HG03558 (cell line): ENCODE results near the gene ATF7.
"Not testable (repeated sequence)": the region's sequence is repeated elsewhere in the genome, so short reads cannot be mapped to it uniquely, and the experiment has no call there.

Experiments used
- ATAC-seq: cut with Tn5 transposase; IDR thresholded peaks from one replicate; pipeline ENCODE4 v1.9.1; 2021; ENCODE audit warnings: moderate number of reproducible peaks; ENCODE audit not compliant: unreplicated experiment; ENCODE audit errors: extremely low read depth

Gene ATF7

DNA sequence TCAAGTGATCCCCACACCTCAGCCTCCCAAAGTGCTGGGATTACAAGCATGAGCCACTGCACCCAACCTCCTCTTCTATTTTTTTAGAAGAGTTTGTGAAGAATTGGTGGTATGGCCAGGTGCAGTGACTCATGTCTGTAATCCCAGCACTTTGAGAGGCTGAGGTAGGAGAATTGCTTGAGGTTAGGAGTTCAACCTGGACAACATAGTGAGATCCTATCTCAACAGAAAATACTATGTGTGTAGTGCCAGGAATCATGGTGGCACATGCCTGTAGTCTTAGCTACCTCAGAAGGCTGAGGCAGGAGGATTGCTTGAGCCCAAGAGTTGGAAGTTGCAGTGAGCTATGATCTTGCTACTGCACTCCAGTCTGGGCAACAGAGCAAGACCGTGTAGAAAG lies 5.5 kb upstream of the ATF7 start:
- ATAC-seq: no peak

GRCh38 chr12:53627919-53628318 lies 1.7 kb upstream of the ATF7 start:
- ATAC-seq: no peak

DNA sequence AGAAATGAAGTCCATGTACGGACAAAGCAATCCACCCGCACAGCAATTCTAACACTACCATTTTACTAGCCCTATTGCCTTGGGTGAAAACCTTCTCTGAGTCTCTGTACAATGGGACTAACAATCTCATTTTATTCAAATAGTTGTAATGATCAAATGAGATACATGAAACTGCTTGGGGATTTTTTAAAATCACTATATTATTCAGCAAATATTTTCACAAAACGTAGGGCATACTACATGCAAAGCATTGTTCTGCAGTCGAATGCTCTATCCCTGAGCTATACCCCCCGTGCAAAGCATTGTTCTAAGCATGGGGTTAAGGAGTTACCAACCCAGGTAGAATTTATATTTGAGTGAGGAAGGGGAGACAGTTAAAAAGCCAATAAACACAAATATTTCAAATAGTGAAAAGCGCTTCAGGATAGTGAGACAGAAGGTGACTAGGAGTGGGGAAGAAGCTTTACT lies 554 bp upstream of the ATF7 start:
- peak; percentile 4 for ATAC-seq

GRCh38 chr12:53625373-53625945 lies 723 bp downstream of the ATF7 start:
- ATAC-seq: no peak

GRCh38 chr12:53624956-53625355 lies 1.2 kb downstream of the ATF7 start:
- ATAC-seq: no peak

DNA sequence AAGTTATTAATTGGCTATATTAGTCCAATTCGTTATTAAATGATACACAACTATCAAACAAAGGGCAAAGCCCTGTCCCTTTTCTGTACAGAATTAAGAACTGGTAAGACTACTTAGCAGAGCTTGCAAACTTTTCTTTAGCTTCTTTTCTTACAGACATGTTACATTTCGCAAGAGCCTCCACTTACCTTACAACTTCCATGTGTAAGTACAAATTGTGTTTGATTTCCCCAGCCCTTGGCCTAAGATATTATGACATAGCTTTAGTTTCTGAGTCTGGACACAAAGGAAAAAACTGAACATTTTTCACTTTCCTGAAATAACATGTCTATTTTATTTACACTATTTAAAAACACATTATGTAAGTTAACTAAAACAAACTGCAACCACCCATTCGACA lies 1.7 kb downstream of the ATF7 start:
- ATAC-seq: no peak

GRCh38 chr12:53623548-53624385 lies 2.4 kb downstream of the ATF7 start:
- ATAC-seq: no peak

- ATAC-seq: no peak
Measured at GRCh38 chr12:53622724-53623123, 3.5 kb downstream of the ATF7 start.

GRCh38 chr12:53618275-53618674 lies 7.9 kb downstream of the ATF7 start:
- ATAC-seq: no peak

GRCh38 chr12:53617700-53618099 lies 8.5 kb downstream of the ATF7 start:
- no peak for ATAC-seq

- no peak for ATAC-seq
Measured at GRCh38 chr12:53616950-53617349, 9.2 kb downstream of the ATF7 start.

DNA sequence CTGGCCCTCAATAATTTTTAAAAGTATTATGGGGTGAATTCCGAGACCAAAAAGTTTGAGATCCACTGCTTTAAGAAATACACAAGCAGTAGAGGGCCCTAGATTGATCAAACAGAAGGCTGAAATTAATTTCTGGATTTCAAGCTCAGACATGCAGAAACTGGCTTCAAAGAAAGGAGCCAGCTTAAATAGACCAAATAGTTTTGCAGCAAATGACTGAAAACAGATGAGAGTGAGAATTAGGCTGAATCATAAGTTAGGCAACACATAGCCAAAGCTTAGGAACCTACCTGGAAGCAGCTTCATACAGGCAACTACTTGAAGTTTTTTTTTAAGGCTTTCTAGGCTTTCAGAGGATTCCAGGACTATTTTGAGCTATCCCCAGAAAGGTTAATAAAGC lies 12.4 kb downstream of the ATF7 start:
- ATAC-seq: no peak

- ATAC-seq: no peak
Measured at GRCh38 chr12:53612978-53613377, 13.2 kb downstream of the ATF7 start.

DNA sequence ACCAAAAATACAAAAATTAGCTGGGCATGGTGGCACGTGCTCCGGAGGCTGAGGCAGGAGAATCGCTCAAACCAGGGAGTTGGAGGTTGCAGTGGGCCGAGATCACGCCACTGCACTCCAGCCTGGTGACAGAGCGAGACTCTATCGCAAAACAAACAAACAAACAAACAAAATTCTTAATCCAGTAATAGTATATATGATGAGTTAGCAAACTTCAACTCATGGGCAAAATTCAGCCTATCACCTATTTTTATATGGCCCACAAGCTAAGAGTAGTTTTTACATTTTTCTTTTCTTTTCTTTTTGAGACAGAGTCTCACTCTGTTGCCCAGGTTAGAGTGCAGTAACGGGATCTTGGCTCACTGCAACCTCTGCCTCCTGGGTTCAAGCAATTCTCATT lies 14.9 kb downstream of the ATF7 start:
- ATAC-seq: no peak

GRCh38 chr12:53606688-53607087 lies 19.5 kb downstream of the ATF7 start:
- not testable (repeated sequence) for ATAC-seq

- ATAC-seq: no peak
Measured at GRCh38 chr12:53604581-53604980, 21.6 kb downstream of the ATF7 start.

GRCh38 chr12:53603804-53604203 lies 22.4 kb downstream of the ATF7 start:
- no peak for ATAC-seq

DNA sequence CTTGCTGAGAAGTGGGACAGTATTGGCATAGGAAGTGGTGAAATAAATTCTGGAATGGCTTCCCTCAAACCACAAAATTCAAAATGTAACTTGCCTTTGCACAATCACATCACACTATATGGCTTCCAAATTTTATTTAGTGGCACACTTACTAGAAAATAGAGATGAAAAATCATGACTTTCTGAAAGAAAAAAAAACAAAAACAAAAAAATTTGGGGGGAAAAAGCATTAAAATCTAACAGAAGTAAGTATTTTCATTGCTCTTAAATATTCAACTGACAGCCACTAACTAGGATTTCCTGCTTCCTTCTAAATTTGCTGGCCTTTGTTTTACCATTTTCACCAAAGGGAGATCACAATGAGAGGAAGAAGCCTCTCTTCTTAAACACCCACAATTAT lies 23.0 kb downstream of the ATF7 start:
- no peak for ATAC-seq

DNA sequence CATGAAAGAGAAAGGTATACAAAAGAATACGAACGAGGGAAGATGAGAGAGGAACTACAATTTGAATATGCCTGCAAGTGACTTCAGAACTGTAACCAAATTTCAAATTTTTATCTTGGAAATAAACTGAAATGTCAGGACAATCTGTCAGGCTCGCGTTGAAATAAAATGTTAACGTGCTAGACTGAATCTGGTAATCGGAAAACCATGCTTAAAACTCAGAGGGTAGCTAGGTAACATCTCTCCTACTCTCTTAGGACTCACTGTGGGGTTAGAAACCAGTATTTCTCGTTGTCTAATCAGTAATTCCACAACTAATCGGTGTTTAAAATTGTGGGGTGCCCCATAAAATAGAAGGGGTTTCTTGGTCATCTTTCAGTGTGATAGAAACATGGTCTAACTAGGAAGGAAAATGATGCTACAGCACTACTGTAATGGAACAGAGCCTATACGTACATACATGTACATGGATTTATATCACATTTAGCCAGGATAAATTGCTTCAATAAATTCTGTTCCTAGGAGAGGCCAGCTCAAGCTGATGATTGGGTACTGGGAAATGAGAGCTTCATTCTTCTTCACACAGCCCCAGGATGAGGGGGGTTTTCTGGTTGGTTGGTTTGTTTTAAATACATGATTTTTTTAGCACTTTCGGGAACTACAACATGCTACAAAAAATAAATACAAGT lies 23.9 kb downstream of the ATF7 start:
- ATAC-seq: no peak

DNA sequence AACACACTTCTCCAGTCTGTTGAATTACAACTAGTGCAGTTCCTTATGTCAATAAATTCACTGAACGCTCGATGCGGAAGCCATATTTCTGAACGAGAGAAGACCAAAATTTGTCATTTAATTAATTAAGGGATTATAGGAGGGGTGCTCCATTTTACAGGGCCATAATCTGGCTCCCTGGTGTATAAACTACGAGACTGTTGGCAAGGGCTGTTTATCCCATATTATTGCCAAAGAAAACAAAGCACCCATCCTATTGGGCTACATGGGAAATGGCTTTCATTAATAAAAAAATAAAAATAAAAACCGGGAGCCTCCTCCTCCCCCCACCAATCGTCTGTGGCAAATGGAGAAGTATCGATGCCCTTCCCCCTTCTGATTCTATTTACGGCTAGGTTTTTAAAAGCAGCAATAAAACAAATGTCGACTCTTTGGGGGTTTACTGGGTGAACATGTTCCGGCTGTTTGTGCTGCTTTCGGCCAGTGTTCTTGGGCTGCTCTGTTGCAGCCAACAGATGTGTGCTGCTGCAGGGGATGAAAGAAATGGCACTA lies 24.8 kb downstream of the ATF7 start:
- no peak for ATAC-seq
